Myocyte (in vitro differentiated cells): ENCODE results near the gene PSMB2. TPM values are rescaled to one million over a fixed set of nuclear protein-coding genes. Genes with fewer than 3 reads are reported as not detected.

Source experiments
- DNase-seq: peaks from one replicate; pipeline ENCODE4 v3.0.0-alpha.2; 2012; ENCODE audit warnings: low read depth
- total RNA-seq: library from RNA; depleted of rRNA; stranded (reverse); fragments of >200 nt; gene quantifications from 2 replicates; pipeline ENCODE4 v1.2.3, GENCODE V29; 2014

PSMB2 gene
- total RNA-seq, 1 donor from 2014 or later, result 38.8 TPM

DNA sequence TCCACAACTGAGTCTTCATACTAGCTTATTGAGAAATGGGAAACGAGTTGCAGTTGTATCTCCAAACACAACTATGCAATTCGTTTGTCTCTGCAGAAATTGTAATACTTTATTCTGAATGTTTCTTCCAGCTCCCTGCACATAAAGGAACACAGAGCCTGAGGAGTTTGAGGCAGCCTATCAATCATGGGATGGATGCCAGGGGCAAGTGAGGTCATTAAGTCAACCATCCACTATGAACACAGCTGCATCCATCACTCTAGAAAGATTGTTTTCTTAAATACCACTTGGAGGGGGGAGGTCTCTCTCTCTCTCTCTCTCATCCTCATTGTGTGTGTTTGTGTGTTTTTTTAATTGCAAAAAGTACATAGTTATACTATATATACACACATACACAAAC is 2.9 kb upstream of the PSMB2 start:
- DNase-seq, result peak; percentile 60

DNA sequence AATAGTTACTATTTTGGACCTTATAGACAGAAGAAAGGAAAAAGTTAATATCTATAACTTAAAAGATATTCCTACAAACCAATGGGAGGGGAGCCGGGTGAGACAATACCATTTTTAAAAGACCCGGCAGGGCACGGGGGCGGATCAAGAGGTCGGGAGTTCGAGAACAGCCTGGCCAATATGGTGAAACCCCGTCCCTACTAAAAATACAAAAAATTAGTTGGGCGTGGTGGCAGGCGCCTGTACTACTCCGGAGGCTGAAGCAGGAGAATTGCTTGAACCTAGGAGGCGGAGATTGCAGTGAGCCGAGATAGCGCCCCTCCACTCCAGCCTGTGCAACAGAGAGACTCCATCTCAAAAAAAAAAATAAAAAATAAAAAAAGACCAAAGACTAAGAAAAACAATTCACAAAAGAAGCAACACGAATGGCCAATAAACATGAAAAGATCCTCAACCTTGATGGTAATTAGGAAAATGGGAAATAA is 1.2 kb upstream of the PSMB2 start:
- DNase-seq, result no peak

DNA sequence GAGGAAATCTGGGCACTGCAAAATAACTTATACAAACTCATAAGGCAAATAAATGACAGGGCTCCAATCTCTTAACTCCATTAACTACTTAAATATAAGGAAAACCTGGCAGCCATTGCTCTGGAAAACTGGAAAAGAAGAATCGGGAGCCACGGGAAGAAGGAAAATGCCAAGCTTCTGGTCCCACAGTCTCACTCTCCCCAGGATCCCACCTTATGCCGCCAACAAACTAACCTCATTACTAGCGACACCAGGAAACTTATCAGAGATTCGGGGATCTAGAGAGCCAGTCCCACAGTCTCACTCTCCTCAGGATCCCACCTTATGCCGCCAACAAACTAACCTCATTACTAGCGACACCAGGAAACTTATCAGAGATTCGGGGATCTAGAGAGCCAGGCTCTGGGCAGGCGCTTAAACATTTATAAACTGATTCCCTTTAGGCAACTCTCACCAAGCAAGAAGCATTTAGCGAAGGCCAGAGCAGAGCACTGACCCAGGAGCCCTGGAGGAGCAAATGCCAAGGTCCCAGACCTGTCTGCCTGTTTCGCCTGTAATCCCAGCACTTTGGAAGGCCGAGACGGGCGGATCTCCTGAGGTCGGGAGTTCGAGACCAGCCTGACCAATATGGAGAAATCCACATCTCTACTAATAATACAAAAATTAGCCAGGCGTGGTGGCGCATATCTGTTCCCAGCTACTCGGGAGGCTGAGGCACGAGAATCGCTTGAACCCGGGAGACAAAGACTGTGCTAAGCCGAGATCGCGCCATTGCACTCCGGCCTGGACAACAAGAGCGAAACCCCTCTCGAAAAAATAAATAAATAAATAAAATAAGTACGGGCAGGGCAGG is 720 bp downstream of the PSMB2 start:
- DNase-seq, result no peak

DNA sequence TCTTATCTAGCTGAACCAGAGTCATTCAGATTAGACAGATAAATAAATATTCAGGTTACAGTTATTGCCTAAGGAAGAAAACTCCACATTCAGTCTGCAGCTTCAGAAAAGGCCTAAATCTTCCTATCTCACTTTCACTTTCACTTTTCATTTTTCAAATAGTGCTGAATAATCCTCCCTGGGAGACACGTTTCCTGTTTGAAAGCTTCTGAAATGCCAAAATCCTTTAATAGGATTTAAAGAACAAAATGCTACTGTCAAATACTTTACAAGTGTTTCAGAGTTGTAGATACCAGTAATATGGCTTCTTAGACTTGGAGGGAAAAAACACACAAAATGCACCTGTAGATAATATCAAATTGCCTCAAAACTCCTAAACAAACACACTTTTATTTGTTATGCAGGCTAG is 3.9 kb downstream of the PSMB2 start:
- peak; percentile 45 for DNase-seq

DNA sequence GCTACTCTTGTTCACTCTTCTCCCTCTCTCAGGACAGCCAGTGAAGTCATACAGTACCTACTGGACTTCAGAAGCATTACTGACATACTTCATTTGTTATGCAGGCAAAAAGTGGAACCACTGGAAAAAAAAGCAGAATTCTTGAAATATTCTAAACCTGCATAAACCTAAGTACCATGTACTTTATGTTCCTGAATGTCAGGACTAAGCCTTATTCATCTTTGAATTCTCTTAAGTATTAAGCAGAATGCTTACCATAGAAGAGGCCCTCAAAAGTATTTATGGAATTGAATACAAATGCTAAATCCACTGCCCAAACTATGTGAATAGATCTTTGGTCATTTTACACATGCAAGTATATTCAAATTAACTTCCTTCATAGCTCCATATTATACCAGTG is 7.8 kb downstream of the PSMB2 start:
- no peak for DNase-seq

DNA sequence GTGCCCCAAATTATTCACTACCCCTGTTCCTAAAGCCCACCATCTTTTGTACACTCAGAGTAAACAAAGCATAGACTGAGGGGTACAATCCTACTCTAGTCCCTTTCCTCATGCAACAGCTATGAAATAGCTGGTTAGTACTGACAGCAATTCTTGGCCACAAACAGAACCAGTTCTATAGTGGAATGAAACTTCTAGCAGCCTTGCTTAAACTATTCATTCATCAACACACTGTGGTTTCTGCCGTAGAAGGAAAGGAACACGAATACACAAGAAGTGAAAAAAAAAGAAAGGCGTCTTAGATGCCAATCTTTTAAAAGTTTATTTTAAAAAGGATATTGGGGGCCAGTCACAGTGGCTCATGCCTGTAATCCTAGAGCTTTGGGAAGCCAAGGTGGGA is 9.9 kb downstream of the PSMB2 start:
- DNase-seq, result no peak

DNA sequence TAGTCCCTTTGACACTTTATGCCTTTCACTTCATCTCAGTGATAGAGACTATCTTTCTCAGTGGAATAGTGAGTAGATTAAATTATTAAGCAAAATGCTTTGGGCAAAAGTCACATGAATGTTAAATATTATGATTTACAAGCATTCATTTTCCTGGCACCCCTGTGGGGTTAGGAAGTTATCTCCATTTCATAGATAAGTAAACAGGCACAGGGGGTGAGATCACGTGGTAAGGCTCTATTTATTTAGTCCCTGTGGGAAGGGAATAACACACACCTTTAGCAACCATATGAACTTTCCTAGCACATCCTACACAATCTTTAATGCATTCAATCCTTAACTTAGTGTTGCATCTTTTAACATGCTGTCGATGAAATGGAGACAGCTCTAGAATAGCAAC is 12.3 kb downstream of the PSMB2 start:
- no peak for DNase-seq

DNA sequence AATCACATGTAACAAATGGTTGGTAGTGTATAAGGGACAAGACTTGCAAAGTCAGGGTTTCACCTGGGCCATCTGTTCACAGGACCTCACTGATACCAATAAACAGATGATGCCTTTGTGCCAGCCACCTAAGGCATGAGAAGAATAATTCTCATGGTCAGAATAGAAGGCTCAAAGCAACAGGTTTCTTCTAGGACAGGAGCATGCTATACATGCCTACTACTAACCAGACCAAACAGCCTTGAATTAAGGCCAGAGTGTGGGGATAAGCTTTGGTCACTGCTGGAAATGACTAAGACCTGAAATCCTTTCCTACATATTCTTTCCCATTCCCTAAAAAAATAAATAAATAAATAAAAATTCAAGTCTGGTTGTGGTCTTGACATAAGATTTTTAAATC is 17.5 kb downstream of the PSMB2 start:
- no peak for DNase-seq

DNA sequence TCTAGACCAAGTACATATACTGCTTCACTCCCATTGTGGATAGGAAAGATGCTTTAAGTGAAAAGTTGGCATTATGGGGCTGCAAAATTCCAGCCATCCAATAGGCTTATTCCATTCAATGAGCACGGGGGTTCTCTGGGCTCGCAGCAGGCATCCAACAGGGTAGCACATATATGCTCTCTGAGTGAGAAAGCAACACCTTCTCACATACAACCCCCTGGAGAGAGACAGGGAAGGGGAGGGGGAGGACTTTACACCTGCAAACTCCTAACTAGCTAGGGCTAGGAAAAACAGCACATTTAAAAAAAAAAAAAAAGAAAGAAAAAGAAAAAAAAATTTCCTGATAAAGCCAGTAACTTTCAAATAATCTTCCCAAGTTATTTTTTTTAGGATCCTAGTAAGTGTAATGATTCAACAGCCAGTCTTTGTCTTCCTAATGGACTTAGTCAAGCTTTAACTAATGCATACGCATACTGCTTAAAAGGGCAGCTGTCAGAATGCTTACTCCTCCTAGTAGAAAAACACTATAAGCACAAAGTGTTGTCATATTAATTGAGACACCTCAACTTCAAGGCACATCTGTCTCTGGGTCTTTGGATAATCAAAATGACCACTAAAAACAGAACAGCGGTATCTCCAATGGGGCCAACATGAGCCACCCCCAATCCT is 18.7 kb downstream of the PSMB2 start:
- no peak for DNase-seq

DNA sequence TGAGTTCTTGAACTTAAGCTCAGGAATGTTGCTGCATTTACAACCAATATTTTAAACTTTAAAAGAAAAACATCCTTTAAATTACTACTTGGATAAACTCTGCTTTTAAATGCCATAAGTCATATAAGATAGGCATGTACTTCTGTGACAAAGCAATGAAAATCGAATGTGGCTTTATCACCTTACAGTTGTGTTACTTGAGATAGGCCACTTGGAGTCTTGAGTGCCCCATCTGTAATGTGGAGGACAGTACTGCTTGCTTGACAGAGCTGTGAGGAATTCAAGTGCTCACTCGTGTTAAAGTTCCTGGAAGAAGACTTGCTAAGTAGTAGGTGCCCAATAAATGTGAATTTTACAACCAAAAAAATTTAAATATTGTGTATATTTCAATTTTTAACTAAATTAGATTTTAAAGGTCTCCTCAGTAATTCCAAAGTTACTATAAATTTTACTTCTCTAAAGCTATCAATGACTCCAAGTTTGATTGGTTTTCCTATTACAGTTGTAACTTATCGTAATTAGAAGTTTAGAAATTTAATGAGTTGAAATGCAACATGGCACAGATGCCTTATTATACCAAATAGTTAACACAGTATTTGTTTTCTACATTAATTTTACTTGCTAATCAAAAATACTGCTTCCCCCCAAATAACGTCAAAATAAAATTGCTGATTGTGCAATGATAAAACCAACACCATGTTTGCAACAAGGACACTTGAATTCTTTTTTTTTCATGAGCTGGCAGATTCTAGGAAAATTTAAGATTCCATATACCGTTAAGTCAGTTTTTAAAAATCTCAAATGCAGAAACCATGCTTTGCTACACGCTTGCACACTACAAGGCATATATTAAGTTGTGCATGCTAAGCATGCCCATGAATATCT is 21.8 kb downstream of the PSMB2 start:
- DNase-seq, result no peak

DNA sequence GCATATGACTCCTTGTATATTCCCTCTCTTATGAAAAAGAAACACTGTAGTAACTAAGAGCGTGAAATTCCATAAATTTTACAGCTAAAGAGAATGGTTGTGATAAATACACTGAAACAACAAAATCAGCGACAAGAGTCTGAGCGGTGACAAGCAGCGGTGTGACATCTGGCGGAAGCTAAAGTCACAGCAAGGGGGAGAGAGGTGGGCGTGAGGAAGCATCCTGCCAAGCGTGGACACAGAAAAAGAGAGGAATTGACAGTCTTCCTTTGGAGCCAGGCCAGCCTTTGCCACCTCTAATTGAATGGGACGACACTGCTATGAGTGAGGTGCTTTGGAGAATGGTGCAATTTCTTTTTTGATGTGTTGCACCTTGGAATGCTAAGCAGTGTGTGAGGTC is 25.9 kb downstream of the PSMB2 start:
- DNase-seq, result no peak

DNA sequence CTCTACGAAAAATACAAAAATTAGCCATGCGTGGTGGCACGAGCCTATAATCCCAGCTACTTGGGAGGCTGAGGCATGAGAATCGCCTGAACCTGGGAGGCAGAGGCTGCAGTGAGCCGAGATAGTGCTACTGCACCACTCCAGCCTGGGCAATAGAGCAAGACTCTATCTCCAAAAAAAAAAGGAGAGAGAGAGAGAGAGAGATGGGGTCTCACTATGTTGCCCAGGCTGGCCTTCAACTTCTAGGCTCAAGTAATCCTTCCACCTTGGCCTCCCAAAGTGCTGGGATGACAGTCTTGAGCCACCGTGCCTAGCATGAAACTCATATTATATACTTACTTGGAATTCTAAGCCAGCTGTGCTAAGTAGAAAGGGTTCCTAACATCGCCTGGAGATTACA is 29.7 kb downstream of the PSMB2 start:
- no peak for DNase-seq

DNA sequence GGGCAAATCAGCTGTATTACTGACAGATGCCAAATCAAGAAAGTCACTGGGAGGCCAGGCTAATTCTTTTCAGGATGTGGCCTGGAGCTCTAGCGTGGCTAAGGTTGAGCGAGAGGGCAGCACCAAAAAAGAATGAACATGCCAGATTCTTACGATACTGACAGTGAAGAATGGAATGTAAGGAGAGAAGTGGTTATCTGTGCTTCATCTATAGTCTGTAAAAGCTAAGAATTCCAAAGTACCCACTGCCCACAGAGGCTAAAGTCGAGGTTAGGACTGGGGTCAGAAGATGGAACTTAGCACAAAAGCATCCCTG is 35.5 kb downstream of the PSMB2 start:
- DNase-seq, result peak; percentile 45

DNA sequence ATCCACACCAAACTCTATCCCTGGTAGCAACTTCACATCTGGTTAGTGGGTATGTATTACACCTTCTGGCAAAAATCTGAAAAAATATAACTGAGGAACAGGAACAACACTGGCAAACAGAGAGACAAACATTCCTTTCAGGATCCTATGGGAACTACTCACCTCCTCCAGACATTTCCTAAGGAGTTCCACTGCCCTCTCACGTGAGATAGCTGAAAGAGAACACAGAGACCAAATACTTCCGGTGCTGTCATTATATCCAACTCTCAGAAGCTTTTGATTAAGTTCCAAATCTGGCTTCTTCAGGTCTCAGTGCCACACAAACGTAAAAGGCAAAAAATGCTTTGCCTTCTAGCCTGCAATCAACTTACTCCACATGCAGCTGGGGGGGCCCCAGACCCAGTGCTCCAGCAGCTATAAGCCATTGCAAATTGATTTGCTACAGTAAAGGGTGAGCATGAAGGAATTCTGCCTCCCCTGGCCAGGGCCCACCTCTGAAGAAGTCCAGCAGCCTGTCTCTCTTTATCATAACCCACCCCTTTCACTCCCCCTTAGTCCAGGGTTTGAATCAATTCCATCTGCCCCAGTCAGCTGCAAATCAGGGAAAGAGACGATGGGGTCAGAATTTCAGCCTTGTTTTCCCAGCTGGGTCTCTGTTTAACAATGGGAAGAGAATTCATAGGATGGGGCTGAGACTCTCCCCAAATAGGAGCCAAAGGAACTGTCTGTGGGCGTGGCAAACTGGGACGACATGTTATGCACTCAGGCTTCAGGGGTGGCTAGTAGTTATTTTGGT is 36.1 kb downstream of the PSMB2 start:
- no peak for DNase-seq

DNA sequence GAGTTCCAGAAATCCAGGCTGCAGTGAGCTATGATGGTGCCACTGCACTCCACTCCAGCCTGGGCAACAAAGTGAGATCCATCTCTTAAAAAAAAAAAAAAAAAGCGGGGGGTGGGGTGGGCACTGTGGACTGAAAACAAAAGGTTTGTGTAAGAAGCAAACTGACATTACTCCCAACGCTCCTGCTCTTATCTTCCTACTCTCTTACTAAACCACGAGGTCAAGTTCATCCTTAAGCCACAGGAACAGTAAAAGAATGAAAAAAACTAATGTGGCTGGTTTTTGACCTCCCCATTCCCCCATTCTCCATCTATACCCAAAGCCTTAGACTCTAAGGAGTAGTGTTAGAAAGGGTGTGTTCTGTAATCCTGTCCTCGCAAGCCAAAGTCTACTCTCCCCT is 37.4 kb downstream of the PSMB2 start:
- DNase-seq, result no peak

DNA sequence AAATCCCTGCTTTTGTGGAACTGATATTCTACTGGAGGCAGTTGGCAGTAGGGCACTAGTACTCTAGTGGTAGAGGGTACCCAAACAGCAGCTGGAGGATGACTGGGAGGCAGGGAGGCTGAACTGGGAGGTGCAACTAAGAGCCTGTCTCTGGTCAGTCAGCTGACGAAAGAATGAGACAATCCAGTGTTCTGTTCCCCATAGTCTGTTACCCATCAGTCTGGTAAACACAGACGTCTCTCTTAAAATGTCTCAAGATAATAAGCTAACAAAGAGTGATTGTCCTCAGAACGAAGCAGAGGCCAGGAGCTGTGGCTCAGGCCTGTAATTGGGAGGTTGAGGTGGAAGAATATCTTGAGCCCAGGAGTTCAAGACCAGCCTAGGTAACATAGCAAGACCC is 37.9 kb downstream of the PSMB2 start:
- DNase-seq, result no peak

DNA sequence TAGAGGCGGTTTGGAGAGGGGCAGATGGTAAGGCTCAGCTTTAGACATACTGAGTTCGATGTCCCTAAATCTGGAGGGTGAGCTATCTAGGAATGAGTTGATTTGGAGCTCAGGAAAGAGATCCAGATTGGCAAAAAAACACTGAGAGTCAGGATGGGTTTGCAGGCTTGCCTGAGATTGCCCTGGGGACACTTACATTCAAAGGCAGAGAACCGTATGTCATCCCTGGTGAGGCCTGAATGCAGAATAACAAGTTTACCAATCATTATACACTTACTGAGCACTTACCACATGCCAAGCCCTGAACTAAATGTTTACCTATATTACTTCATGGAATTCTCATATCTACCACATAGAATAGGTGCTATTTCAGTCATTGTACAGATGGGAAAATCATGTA is 40.7 kb downstream of the PSMB2 start:
- no peak for DNase-seq

DNA sequence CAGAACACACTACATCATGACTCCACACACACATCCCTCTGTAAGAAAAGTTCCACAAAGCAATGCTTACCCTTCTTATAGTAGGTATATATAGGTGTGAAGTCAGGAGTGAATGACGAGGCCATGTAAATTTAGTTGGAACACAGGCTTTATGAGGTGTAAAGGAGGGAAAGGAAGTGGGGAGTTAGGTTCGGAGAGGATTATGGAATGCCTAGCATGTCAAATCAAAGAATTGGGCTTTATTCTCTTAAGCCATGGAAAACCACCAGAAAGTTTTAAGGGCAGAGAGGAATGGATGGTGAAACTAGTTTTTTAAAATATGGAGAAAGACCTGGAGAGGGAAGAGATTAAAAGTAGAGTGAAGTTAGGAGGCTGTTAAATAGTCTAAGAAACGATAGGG is 41.9 kb downstream of the PSMB2 start:
- no peak for DNase-seq

DNA sequence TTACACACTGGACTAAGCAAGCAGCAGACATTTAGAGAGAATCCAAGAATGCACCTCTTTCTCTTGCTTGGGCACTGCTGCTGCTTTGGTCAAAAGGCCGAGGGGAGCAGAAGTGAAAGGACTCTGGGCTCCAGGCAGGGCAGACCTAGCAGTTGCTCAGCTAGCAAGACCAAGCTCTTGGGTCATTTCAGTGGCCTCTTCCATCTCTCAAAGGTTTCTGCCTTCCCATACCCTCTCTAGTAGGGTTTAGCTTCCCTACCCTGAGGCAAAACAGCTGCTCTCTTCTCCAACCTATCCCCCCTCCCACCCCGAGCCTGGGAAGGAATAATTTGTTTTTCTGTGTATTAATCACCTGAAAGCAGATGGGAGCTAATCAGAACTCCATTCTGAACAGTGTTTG is 42.4 kb downstream of the PSMB2 start:
- no peak for DNase-seq

DNA sequence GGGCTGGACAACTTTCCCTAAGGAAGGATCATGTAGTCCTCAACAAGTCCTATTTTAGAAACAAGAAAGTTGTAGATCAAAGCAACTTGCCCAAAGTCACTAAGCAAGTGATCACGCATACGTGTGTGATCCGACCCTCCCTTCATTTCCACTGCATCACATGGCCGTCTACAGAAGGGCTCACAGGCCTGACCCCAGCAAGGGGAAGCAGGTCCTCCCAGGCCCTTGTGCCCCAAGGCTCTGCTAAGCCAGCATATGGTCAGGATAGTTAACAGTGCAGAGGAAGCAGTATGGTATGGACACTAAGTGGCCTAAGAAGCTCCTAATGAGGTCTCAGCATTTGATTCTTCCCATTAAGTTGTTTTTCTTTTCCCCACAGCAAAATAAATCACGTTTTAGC is 43.5 kb downstream of the PSMB2 start:
- DNase-seq, result no peak

DNA sequence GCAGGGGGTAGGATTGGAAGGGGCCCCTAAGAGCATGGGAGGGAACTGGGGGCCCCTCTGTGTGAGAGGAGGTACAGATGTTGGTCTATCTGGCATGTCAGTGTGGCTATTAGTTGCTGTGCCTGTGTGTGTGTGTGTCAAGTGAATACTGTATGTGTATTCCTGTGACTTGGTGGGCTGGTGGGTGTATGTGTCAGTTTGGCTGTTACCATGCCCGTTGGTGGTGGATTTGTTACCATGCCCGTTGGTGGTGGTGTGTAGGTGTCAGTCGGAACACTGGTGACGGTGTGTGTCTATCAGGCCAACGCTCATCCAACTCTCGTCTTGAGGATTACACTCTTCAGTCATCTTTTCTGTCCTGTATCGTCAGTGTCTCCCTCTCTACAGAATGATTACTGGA is 45.6 kb downstream of the PSMB2 start:
- no peak for DNase-seq
